ENCODE measurements around the gene COLGALT1. TPM values are rescaled to one million over a fixed set of nuclear protein-coding genes. Genes with fewer than 3 reads are reported as not detected.

Gene COLGALT1
- total RNA-seq, 1 experiment from 2014 or later = 80.1 TPM

GRCh38 chr19:17557466-17557865, 2.0 kb downstream of the COLGALT1 start:
- Histone ChIP-seq H3K36me3 (ENCODE audit: control insufficient read depth, insufficient read depth, low read length) (peaks cover 1% of the 10 kb centered on the region), H3K27me3 (replicated peaks; ENCODE audit: control insufficient read depth, insufficient read depth, low read length) (no peaks in the 10 kb centered on the region), H3K4me1 (0 out of 2 replicates have a peak, but pooled peaks cover 9% of the 10 kb centered on the region), H3K4me3 (ENCODE audit: low read depth, low read length) (no peak overlapping the region), H3K9me3 (no peaks in the 10 kb centered on the region)
- no TSS peak for BruUV-seq (replicated peaks)
- H3K4me1 Mint-ChIP-seq (ENCODE audit: low read depth, unreplicated experiment) = peaks cover 13% of the 10 kb centered on the region
- ChIA-PET CTCF (no interaction called here), POLR2A (no interaction called here)
- no peak overlapping the region for H3K27ac Mint-ChIP-seq (ENCODE audit: unreplicated experiment)
- TF ChIP-seq, protein P1, sequence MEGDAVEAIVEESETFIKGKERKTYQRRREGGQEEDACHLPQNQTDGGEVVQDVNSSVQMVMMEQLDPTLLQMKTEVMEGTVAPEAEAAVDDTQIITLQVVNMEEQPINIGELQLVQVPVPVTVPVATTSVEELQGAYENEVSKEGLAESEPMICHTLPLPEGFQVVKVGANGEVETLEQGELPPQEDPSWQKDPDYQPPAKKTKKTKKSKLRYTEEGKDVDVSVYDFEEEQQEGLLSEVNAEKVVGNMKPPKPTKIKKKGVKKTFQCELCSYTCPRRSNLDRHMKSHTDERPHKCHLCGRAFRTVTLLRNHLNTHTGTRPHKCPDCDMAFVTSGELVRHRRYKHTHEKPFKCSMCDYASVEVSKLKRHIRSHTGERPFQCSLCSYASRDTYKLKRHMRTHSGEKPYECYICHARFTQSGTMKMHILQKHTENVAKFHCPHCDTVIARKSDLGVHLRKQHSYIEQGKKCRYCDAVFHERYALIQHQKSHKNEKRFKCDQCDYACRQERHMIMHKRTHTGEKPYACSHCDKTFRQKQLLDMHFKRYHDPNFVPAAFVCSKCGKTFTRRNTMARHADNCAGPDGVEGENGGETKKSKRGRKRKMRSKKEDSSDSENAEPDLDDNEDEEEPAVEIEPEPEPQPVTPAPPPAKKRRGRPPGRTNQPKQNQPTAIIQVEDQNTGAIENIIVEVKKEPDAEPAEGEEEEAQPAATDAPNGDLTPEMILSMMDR (IDR thresholded peaks at IDR 0.05; ENCODE audit: insufficient read depth in 1 of 2, low read depth in 1 of 2, low read length in 1 of 2, severe bottlenecking in 1 of 2, unreplicated experiment in 1 of 2) = no peak
- intact Hi-C loops (cut with micrococcal nuclease; ENCODE audit: unreplicated experiment) = loop anchor here (5.0 kb wide), 2 partner anchors 50 to 220 kb away; partner anchors contain the start of gene GTPBP3
- H3K9me3 Mint-ChIP-seq (ENCODE audit: unreplicated experiment) = no peaks in the 10 kb centered on the region
- no peak for DNase-seq
- H3K4me3 Mint-ChIP-seq (ENCODE audit: unreplicated experiment) = no peak overlapping the region
- H3K36me3 Mint-ChIP-seq (ENCODE audit: insufficient read depth, unreplicated experiment) = peaks cover 44% of the 10 kb centered on the region
- H3K27me3 Mint-ChIP-seq (ENCODE audit: insufficient read depth, unreplicated experiment) = no peaks in the 10 kb centered on the region

GRCh38 chr19:17560205-17560595, 4.8 kb downstream of the COLGALT1 start:
- Mint-ChIP-seq H3K36me3 (ENCODE audit: insufficient read depth, unreplicated experiment) (peaks cover 56% of the 10 kb centered on the region), H3K27me3 (ENCODE audit: insufficient read depth, unreplicated experiment) (no peaks in the 10 kb centered on the region), H3K9me3 (ENCODE audit: unreplicated experiment) (no peaks in the 10 kb centered on the region), H3K4me1 (ENCODE audit: low read depth, unreplicated experiment) (peaks cover 13% of the 10 kb centered on the region), H3K27ac (ENCODE audit: unreplicated experiment) (peak overlapping the region; percentile 76), H3K4me3 (ENCODE audit: unreplicated experiment) (peak overlapping the region; percentile 12)
- TF ChIP-seq, protein P1 (IDR thresholded peaks at IDR 0.05; ENCODE audit: insufficient read depth in 1 of 2, low read depth in 1 of 2, low read length in 1 of 2, severe bottlenecking in 1 of 2, unreplicated experiment in 1 of 2) = no peak
- Histone ChIP-seq H3K4me1 (0 out of 2 replicates have a peak, but pooled peaks cover 6% of the 10 kb centered on the region), H3K36me3 (ENCODE audit: control insufficient read depth, insufficient read depth, low read length) (peaks cover 1% of the 10 kb centered on the region), H3K9me3 (no peaks in the 10 kb centered on the region), H3K4me3 (ENCODE audit: low read depth, low read length) (no peak overlapping the region), H3K27me3 (replicated peaks; ENCODE audit: control insufficient read depth, insufficient read depth, low read length) (no peaks in the 10 kb centered on the region)
- CTCF ChIA-PET = interaction anchor here (1.0 to 2.0 kb wide), 2 partner anchors 46 to 206 kb away, joined by 8 to 9 read pairs; no protein-coding TSS in a partner anchor
- POLR2A ChIA-PET = interaction anchor here (1.3 to 1.5 kb wide), 2 partner anchors 21 to 46 kb away, joined by 4 read pairs; no protein-coding TSS in a partner anchor
- no TSS peak for BruUV-seq (replicated peaks)
- intact Hi-C loops (cut with micrococcal nuclease; ENCODE audit: unreplicated experiment) = no loop called here
- no peak for DNase-seq

DNA sequence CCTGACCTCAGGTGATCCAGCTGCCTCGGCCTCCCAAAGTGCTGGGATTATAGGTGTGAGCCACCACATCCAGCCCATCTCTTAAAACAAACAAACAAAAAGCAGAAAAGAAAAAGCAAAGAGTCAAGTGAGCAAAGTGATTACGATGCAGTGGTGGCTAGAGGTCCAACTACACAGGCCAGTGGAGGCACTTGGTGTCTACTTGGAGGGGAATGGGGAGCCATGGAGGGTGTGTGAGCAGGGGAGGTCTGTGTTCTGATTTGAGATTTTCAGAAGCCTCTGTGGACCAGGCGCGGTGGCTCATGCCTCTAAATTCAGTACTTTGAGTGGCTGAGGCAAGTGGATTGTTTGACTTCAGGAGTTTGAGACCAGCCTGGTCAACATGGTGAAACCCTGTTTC, 6.6 kb downstream of the COLGALT1 start:
- POLR2A ChIA-PET = no interaction called here
- CTCF ChIA-PET = no interaction called here
- no peak for DNase-seq
- TF ChIP-seq, protein P1 (IDR thresholded peaks at IDR 0.05; ENCODE audit: insufficient read depth in 1 of 2, low read depth in 1 of 2, low read length in 1 of 2, severe bottlenecking in 1 of 2, unreplicated experiment in 1 of 2) = no peak
- Histone ChIP-seq H3K9me3 (no peaks in the 10 kb centered on the region), H3K36me3 (ENCODE audit: control insufficient read depth, insufficient read depth, low read length) (peaks cover 1% of the 10 kb centered on the region), H3K27me3 (replicated peaks; ENCODE audit: control insufficient read depth, insufficient read depth, low read length) (no peaks in the 10 kb centered on the region), H3K4me1 (0 out of 2 replicates have a peak, but pooled peaks cover 5% of the 10 kb centered on the region), H3K4me3 (ENCODE audit: low read depth, low read length) (no peak overlapping the region)
- Mint-ChIP-seq H3K36me3 (ENCODE audit: insufficient read depth, unreplicated experiment) (peaks cover 59% of the 10 kb centered on the region), H3K4me3 (ENCODE audit: unreplicated experiment) (no peak overlapping the region), H3K27ac (ENCODE audit: unreplicated experiment) (no peak overlapping the region), H3K9me3 (ENCODE audit: unreplicated experiment) (no peaks in the 10 kb centered on the region), H3K4me1 (ENCODE audit: low read depth, unreplicated experiment) (peaks cover 13% of the 10 kb centered on the region), H3K27me3 (ENCODE audit: insufficient read depth, unreplicated experiment) (no peaks in the 10 kb centered on the region)
- BruUV-seq (replicated peaks) = no TSS peak
- intact Hi-C loops (cut with micrococcal nuclease; ENCODE audit: unreplicated experiment) = no loop called here
